EH (cell line): ENCODE results near the gene OGDHL.
A peak's percentile ranks its signal among the peaks of the same experiment; 100 is the strongest.
"Not testable (repeated sequence)": the region's sequence is repeated elsewhere in the genome, so short reads cannot be mapped to it uniquely, and the experiment has no call there.

ENCODE experiments used
- DNase-seq: peaks from one replicate; pipeline ENCODE4 v3.0.0-alpha.2; 2015; ENCODE audit warnings: low read depth

The OGDHL gene

DNA sequence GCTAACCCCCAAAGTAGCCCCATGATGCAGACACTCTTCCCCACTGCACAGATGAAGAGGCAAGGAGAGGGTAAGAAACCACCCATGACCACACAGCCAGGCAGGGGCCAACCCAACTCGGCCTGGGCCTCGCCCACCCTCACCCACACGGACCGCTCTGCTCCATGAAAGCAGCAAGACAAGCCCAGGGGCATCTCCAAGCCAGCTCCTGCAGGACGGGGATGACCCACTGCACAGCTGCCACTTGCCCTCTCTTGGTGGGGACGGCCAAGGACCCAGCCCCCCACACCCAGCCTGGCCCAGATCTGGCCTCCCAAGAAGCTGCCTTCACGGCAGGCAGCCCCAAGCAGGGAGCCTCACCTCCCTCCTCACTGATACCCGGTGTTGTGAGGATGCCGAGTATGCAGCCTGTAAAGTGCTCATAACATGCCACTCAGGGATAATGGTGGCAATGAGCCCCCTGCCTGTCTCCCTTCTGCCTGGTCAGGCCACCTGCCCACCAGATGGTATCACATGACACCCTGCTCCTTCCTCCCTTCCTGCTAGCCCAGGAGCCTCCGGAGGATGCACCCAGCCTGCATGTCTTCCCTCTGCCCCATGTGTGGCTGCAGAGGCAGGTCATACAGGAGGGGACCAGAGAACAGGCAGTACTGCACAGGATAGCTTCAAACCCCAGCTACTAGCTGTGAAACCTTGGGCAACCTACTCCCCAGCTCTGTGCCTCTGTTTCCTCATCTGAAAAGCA lies 23.3 kb downstream of the OGDHL start:
- DNase-seq, result no peak

DNA sequence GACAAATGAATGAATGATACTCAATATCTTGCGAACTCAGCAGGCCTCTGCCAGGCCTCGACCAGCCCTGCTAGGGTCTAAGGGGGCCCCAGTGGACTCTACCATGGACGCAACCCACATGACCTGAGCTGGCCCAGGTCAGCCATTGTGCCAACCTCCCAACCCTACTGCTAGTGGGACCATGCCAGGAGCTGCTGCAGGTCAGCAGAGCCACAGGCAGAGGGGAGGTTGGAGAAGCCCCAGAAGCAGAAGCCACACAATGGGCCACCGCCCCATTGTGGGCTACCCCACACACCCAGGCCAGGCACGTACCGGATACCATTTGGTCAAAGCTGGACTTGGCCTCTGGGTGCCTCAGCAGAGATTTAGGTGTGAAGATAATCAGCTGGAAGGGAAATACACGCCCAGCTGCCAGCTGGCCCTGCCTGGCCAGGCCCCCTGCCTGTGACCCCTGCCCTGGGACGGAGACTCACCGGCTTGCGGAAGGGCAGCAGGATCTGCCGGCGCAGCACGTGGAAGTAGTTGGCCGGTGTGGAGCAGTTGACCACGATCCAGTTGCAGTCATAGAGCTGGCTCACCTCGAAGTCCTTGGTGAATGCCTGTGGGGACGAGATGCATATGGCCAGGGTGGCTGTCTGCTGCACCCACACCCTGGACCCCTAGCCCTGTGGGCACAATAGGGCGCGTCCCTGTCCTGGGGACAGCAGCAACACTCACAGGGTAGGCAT lies 24.5 kb downstream of the OGDHL start:
- DNase-seq, result no peak

- no peak for DNase-seq
Measured at GRCh38 chr10:49736564-49737113, 25.5 kb downstream of the OGDHL start.

- DNase-seq, result no peak
Measured at GRCh38 chr10:49735848-49736563, 26.1 kb downstream of the OGDHL start.

DNA sequence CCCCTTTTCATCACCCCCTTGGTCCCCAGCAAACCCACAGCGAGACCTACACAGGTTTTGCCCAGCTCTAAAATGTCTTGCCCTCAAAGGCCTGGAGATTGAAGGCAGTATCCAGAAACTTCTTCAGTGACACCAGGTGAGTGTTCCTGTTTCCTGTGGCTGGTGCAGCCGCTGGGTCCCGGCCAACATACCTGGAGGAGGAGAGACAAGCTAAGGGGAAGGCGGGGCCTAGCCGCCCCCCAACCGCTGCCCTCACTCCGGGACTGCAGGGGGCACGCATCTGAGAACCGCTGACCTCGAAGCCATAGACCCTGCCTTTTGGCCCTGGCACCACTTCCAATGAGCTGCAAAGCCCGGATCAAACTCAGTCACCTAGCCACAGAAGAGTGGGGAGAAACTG lies 27.0 kb downstream of the OGDHL start:
- no peak for DNase-seq

DNA sequence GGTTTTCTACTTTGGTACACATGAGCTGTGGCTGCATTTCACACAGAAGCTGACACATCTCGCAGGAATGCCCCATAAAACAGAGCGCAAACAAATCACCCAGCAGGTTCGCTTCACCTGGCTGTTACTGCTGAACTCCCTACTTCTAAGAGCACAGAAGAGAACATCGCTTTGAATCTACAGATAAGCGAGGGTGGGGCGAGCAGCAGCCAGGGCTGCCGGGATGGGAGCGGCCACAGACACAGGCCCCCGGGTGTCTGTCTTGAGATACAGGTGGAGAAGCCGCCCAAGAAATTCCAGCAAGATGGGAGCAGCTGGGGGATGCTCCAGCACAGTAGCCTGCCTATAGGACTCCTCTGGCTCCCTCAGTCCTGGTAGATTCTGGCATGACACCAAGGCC lies 27.4 kb downstream of the OGDHL start:
- DNase-seq, result no peak

DNA sequence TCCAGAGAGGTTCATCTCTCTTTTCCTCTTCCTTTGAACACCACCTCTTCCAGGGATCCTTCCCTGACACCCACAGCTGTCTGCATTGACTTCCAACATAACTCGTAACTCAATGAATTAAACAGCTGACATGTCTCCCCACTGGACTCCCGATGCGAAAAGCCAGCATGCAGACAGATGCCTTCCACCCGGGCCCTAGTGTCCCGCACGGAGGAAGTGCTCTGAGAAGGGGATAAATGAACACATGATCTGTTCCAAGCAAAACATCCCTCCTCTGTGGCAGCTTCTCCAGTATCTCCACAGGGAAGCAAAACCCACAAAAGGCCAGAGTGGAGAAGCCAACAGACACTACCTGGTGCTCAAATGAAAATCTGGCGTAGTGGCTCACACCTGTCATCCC lies 28.3 kb downstream of the OGDHL start:
- no peak for DNase-seq

GRCh38 chr10:49726593-49726992 lies 35.5 kb downstream of the OGDHL start:
- no peak for DNase-seq

DNA sequence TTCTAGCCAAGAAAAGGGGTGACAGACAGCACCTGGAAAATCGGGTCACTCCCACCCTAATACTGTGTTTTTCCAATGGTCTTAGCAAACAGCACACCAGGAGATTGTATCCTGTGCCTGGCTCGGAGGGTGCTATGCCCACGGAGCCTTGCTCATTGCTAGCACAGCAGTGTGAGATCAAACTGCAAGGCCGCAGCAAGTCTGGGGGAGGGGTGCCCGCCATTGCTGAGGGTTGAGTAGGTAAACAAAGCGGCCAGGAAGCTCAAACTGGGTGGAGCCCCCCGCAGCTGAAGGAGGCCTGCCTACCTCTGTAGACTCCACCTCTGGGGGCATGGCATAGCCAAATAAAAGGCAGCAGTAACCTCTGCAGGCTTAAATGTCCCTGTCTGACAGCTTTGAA lies 47.0 kb downstream of the OGDHL start:
- DNase-seq, result not testable (repeated sequence)

GRCh38 chr10:49713266-49713665 lies 48.9 kb downstream of the OGDHL start:
- no peak for DNase-seq

GRCh38 chr10:49711481-49711880 lies 50.6 kb downstream of the OGDHL start:
- no peak for DNase-seq

GRCh38 chr10:49710966-49711365 lies 51.2 kb downstream of the OGDHL start:
- DNase-seq, result no peak

DNA sequence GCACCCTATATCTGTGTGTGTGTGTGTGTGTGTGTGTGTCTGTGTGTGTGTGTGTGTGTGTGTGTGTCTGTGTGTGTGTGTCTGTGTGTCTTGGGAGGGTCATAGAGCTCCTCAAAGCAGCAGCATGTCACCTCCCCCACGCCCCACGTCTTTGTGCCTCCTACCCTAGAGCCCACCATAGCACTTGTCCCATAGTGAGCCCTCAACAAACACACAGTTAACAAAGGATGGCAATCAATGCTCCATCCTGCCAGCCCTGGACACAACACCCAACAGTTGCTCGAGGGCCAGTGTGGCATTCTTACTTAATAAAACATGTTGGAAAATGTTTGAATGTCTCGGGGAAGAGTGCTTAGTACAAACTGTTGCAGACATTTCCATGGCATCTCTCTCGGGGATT lies 52.2 kb downstream of the OGDHL start:
- DNase-seq, result no peak

GRCh38 chr10:49707585-49707984 lies 54.5 kb downstream of the OGDHL start:
- no peak for DNase-seq

DNA sequence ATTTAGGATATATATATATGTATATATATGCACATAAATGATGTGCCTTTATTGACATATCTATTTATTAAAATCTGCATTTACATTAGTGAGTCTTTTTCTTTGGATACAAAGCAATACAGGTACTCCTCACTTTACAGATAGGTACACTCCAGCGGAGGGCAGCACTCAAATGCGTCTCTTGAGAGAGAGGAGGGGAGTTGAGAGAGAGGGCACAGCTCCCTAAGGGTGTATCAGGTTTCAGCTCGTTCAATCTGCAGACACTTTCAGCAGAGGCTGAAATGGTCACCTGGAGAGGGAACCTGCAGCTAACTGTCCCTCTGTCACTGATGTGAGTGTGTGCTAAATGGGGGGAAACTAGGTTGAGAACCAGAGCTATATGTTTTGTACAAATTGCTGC lies 61.1 kb downstream of the OGDHL start:
- DNase-seq, result no peak

GRCh38 chr10:49700211-49700610 lies 61.9 kb downstream of the OGDHL start:
- no peak for DNase-seq

GRCh38 chr10:49698679-49699078 lies 63.4 kb downstream of the OGDHL start:
- no peak for DNase-seq

GRCh38 chr10:49696311-49696710 lies 65.8 kb downstream of the OGDHL start:
- DNase-seq, result no peak

DNA sequence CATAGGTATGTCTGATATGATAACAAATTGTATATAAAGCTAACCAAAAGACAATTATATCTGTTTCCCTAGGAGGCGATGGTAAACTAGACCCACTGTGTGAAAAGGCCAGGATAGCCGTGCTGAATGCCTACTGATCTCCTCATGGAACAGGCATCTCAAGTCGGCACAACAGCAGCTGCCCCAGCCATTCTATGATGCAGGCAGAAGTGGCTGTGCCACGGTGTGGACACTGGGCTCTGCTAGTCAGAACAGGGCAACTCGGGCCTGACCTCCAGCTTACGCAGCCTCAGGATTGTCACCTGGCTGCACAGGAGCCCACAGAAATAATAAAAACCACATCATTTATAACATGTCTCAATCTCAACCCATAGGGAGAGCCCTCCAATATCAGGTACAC lies 67.7 kb downstream of the OGDHL start:
- DNase-seq, result no peak

DNA sequence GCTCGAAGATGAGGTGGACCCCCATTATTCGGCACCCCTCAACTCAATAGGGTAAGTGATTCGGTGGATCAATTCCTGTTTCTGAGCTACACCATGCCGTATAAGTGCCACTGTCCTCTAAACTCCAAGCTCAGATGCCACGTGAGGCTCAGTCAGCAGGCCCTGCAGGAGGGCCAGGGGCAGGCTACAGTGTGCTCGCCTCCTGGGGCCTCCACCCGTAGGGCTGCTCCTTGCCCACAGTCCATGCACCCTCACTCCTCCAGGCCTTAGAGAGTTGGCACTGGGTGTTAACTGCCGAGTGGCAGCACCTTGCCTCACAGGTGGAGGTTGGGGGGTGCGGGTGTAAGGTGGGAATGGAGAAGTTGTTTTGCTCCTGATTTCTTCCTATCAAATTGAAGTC lies 70.5 kb downstream of the OGDHL start:
- DNase-seq, result no peak

GRCh38 chr10:49690698-49691356 lies 71.3 kb downstream of the OGDHL start:
- DNase-seq, result peak; percentile 23

- no peak for DNase-seq
Measured at GRCh38 chr10:49689882-49690510, 72.1 kb downstream of the OGDHL start.
